Measurements from ENCODE around the gene NPNT. TPM values are rescaled to one million over a fixed set of nuclear protein-coding genes. Genes with fewer than 3 reads are reported as not detected.
A peak's percentile ranks its signal among the peaks of the same experiment; 100 is the strongest.

NPNT gene
- total and polyA plus RNA-seq, 9 donors, result 102 to 146 (median 116) TPM

DNA sequence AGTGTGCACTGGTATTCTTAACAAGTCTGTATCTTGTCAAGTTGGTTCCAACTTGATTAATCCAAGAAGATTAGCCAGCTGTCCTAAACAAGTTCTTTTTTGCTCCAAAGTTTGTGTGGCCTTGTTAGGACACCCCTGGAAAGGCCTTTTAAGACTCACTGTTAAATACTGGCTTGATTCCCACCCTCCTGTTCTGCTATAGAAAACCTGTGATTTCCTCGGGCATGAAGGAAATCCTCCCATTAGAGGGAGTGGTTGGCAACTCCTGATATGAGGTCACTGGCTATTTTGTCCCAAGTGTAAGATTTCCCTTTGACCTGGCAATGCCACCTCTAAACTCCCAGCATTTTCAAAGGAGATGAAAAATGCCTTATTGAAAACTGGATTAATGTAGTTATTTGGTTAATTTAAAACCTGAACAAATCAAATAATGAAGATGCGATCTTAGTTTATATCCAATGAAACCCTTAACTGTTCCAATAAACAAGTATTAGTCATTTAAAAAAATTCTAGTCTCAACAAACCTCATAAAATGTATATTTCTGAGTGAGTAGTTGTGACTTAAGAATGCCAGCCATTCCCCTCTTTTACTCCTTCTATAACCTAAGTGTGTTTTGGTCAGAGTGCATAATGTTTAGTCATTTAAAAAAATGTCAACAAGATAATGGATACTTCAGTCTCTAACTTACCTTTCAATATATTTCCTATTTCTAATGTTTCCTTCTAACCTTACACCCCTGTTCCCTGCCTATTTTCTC is 94.4 kb downstream of the NPNT start:
- H3K27ac ChIP-seq (ENCODE audit: low read length), result peak overlapping the region; percentile 86
- DNase-seq, result peak; percentile 55

DNA sequence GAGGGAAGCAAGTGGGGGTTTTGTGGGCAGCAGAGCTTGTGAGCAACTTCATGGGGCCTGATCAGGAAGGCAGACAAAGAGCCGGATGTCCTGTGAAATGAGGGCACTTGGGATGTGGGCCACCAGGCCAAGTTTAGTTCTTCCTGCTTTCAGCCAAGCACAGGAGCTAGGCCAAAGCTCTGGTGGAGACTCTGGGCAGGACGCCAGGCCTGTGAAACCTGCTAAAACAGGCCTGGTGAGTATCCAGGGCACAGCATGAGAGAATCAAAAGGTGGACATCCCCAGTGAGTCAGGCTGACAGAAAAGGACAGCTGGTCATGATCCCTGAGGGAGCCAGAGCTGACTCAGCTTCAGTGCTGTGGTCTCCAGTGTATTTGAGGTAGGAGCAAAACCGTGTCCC is 95.7 kb downstream of the NPNT start:
- H3K27ac ChIP-seq (ENCODE audit: low read length), result peak overlapping the region; percentile 86
- WGBS (ENCODE audit: insufficient coverage), result 53% methylated on average over 3 of the region's 3 CpGs
- no peak overlapping the region for H3K4me3 ChIP-seq (ENCODE audit: low read length)
- no peaks in the 10 kb centered on the region for H3K36me3 ChIP-seq (ENCODE audit: control insufficient read depth, insufficient read depth, low read length)
- DNase-seq, result peak; percentile 84
- H3K4me1 ChIP-seq (ENCODE audit: control insufficient read depth, insufficient read depth, low read length), result peaks cover 21% of the 10 kb centered on the region
- no peaks in the 10 kb centered on the region for H3K27me3 ChIP-seq (ENCODE audit: control insufficient read depth, insufficient read depth, low read length)
- H3K9me3 ChIP-seq (replicated peaks; ENCODE audit: control insufficient read depth, low read depth, low read length), result peaks cover 2% of the 10 kb centered on the region

More for the DNA sequence above, 94.4 kb downstream of the NPNT start:
- Histone ChIP-seq H3K4me3 (ENCODE audit: low read length) (no peak overlapping the region), H3K4me1 (ENCODE audit: control insufficient read depth, insufficient read depth, low read length) (peaks cover 21% of the 10 kb centered on the region), H3K27me3 (ENCODE audit: control insufficient read depth, insufficient read depth, low read length) (no peaks in the 10 kb centered on the region), H3K9me3 (replicated peaks; ENCODE audit: control insufficient read depth, low read depth, low read length) (peaks cover 5% of the 10 kb centered on the region), H3K36me3 (ENCODE audit: control insufficient read depth, insufficient read depth, low read length) (no peaks in the 10 kb centered on the region)
- WGBS (ENCODE audit: insufficient coverage), result no CpG with 5 or more reads among the region's 2 CpGs

DNA sequence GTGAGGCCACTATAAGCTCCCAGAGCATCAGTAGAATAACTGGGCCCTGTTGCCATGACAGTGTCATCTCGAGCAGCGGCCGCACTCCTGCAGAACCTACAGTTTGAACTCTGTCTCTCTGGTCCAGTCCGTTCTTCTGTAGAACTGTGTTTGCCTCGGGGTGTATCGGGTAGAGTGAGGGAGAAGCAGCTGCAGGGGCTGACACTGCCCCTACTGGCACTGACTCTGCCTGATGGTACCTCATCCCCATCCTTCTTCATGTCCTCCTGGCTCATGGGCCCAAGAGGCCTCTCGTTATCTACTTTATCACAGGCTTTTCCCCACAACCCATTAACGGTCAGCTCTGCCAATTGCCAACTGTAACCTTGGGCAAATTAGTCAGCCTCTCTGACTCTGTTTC is 96.5 kb downstream of the NPNT start:
- no peak overlapping the region for H3K4me3 ChIP-seq (ENCODE audit: low read length)
- H3K27ac ChIP-seq (ENCODE audit: low read length), result peak overlapping the region; percentile 86
- peaks cover 2% of the 10 kb centered on the region for H3K9me3 ChIP-seq (replicated peaks; ENCODE audit: control insufficient read depth, low read depth, low read length)
- peaks cover 21% of the 10 kb centered on the region for H3K4me1 ChIP-seq (ENCODE audit: control insufficient read depth, insufficient read depth, low read length)
- H3K36me3 ChIP-seq (ENCODE audit: control insufficient read depth, insufficient read depth, low read length), result no peaks in the 10 kb centered on the region
- 91% methylated on average over 8 of the region's 8 CpGs for WGBS (ENCODE audit: insufficient coverage)
- H3K27me3 ChIP-seq (ENCODE audit: control insufficient read depth, insufficient read depth, low read length), result no peaks in the 10 kb centered on the region
- DNase-seq, result no peak

DNA sequence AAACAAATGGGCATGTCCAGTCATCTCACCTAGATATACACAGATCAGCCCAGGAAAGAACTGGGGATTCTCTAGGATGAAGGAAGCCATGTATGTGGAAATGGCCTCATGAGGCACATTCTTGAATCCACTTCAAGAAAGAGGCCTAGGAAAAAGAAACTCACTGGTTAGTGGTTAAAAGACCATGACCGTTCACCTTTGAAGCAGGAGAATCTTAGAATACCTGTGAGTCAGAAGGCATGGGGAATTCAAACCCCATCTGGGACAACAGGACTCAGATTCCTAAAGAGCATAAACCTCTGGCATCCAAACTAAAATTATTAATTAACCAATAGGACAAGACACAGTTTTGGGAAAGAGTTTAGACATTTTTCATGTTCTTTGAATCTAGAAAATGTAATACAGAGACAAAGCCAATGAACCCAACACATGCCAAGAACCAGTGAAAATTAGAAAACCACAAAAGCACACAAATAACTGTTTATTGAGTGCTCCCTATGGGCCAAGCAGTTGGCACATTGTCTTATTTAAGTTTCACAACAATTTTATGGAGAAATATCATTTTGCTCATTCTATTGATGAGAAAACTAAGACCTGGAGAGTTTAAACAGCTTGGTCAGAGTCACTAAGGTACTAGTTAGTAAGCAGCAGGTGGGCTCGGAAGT is 97.5 kb downstream of the NPNT start:
- Histone ChIP-seq H3K4me1 (ENCODE audit: control insufficient read depth, insufficient read depth, low read length) (peaks cover 21% of the 10 kb centered on the region), H3K4me3 (ENCODE audit: low read length) (no peak overlapping the region), H3K27ac (ENCODE audit: low read length) (no peak overlapping the region), H3K36me3 (ENCODE audit: control insufficient read depth, insufficient read depth, low read length) (no peaks in the 10 kb centered on the region), H3K27me3 (ENCODE audit: control insufficient read depth, insufficient read depth, low read length) (no peaks in the 10 kb centered on the region), H3K9me3 (replicated peaks; ENCODE audit: control insufficient read depth, low read depth, low read length) (peaks cover 2% of the 10 kb centered on the region)
- no peak for DNase-seq
- 83% methylated on average over 1 of the region's 2 CpGs for WGBS (ENCODE audit: insufficient coverage)

DNA sequence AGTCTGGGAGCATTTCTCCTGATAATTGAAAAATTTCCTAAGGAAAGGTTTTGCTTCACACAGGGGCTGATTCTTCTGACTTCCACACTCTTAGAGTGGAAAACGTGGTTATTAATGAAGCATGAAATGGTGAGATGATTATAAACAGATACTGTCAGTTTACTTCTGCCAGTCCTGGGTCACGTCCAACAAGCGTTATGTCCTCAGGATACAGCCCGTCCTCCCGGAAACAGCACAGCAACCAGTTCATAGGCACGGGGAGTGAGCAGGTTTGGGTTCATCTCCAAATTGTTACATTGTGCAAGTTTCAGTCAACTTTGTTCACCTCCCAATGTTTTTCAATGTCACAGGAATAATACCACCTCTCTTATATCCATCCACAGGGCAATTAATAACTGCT is 98.8 kb downstream of the NPNT start:
- no peaks in the 10 kb centered on the region for H3K27me3 ChIP-seq (ENCODE audit: control insufficient read depth, insufficient read depth, low read length)
- no peaks in the 10 kb centered on the region for H3K36me3 ChIP-seq (ENCODE audit: control insufficient read depth, insufficient read depth, low read length)
- WGBS (ENCODE audit: insufficient coverage), result 50% methylated on average over 4 of the region's 6 CpGs
- no peak overlapping the region for H3K27ac ChIP-seq (ENCODE audit: low read length)
- peaks cover 21% of the 10 kb centered on the region for H3K4me1 ChIP-seq (ENCODE audit: control insufficient read depth, insufficient read depth, low read length)
- no peak for DNase-seq
- H3K9me3 ChIP-seq (replicated peaks; ENCODE audit: control insufficient read depth, low read depth, low read length), result no peaks in the 10 kb centered on the region
- no peak overlapping the region for H3K4me3 ChIP-seq (ENCODE audit: low read length)

DNA sequence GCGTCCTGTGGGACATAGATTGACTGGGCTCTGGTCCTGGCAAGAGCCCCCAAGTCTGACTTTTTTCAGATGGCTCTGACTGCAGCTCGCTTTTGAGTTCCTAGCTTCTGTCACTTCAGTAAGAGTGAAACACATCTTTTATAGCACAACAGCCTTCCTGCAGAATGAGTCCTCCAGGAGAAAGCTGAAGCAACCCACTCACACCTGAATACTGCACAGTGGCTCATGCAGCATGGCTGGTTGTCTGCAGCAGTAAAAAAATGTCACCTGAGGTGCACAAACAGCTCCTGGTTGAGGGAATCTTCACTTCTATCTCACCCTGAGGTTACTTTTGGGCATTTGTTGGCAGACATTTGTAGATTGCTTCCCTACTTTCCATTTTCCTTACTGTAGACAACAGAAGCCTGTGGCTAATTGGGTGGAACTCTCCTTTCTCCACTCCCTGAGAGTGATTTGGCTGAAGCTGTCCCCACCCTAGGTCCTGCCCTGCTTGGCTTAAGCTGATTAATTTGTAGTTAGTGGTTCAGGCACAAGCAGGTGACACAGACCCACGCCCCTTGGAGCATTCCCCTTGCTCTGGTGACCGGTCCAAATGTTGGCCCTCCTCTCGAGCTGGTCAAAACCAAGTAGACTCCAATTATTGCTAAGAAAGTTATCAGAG is 99.7 kb downstream of the NPNT start:
- WGBS (ENCODE audit: insufficient coverage), result 40% methylated on average over 1 of the region's 5 CpGs
- no peak overlapping the region for H3K27ac ChIP-seq (ENCODE audit: low read length)
- no peaks in the 10 kb centered on the region for H3K36me3 ChIP-seq (ENCODE audit: control insufficient read depth, insufficient read depth, low read length)
- H3K4me3 ChIP-seq (ENCODE audit: low read length), result no peak overlapping the region
- no peak for DNase-seq
- H3K9me3 ChIP-seq (replicated peaks; ENCODE audit: control insufficient read depth, low read depth, low read length), result no peaks in the 10 kb centered on the region
- H3K27me3 ChIP-seq (ENCODE audit: control insufficient read depth, insufficient read depth, low read length), result no peaks in the 10 kb centered on the region
- H3K4me1 ChIP-seq (ENCODE audit: control insufficient read depth, insufficient read depth, low read length), result peaks cover 18% of the 10 kb centered on the region

DNA sequence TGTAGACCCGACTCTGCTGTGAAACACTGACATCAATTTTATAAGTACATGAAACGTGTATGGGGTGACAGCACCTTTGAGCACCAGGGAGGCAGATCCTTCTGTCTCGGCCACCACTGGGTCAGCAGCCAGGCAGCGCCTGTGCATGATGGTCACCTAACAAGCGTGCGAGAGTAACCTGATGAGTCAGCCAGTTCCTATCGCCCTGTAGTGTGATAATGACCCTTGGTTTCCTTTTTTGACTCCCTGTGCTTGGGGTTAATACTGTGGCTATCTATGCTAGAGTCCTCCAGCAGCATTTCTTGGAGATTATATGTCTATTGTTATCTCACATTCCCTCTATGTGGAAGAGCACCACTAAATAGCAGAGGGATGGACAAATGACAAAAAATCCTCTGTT is 101.6 kb downstream of the NPNT start:
- Histone ChIP-seq H3K4me3 (ENCODE audit: low read length) (no peak overlapping the region), H3K36me3 (ENCODE audit: control insufficient read depth, insufficient read depth, low read length) (no peaks in the 10 kb centered on the region), H3K9me3 (replicated peaks; ENCODE audit: control insufficient read depth, low read depth, low read length) (no peaks in the 10 kb centered on the region), H3K27ac (ENCODE audit: low read length) (no peak overlapping the region), H3K4me1 (ENCODE audit: control insufficient read depth, insufficient read depth, low read length) (peaks cover under 1% of the 10 kb centered on the region), H3K27me3 (ENCODE audit: control insufficient read depth, insufficient read depth, low read length) (no peaks in the 10 kb centered on the region)
- 83% methylated on average over 6 of the region's 7 CpGs for whole genome bisulfite sequencing (ENCODE audit: insufficient coverage)
- DNase-seq, result no peak

DNA sequence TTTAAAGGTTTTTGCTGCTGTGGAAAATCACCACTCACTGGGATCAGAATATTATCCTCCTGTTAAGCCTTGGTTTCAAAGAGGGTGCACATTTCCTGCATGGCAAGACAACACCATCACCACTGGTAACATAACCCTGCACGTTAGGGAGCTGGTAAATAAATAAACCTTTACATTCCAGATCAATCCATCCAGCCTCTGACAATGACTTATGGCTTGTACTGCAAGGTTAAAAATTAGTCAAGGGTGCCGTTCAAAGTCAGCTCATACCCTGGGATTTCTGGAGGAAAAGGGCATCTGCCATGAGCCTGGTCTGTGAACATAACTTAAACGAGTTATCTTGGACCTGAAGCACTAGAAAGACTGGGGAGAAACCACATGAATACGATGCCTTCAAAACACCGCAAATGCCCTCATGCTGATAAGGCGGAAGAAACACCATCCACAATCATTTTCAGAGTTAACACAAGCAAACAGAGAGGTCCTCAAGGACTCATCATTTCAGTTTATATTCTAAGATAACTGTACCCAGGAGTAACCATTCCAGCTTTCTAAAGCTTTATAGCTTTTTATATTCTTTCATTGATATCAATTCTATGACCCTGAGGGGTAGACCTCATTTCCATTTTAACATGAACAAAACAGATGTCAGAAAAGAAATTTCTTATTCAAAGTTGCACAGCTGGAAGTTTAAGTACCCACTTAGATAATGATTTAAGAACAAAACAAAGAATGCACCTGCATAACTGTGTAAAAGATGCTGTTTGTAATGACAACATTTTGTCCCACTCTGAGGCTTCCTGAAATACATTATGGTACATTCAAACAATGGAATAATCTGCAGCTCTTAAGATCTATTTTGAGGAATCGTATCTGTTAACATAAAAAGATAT is 103.1 kb downstream of the NPNT start:
- Histone ChIP-seq H3K27ac (ENCODE audit: low read length) (no peak overlapping the region), H3K36me3 (ENCODE audit: control insufficient read depth, insufficient read depth, low read length) (no peaks in the 10 kb centered on the region), H3K9me3 (replicated peaks; ENCODE audit: control insufficient read depth, low read depth, low read length) (no peaks in the 10 kb centered on the region), H3K4me3 (ENCODE audit: low read length) (no peak overlapping the region), H3K4me1 (ENCODE audit: control insufficient read depth, insufficient read depth, low read length) (no peaks in the 10 kb centered on the region), H3K27me3 (ENCODE audit: control insufficient read depth, insufficient read depth, low read length) (no peaks in the 10 kb centered on the region)
- WGBS (ENCODE audit: insufficient coverage), result 59% methylated on average over 5 of the region's 7 CpGs
- DNase-seq, result no peak

DNA sequence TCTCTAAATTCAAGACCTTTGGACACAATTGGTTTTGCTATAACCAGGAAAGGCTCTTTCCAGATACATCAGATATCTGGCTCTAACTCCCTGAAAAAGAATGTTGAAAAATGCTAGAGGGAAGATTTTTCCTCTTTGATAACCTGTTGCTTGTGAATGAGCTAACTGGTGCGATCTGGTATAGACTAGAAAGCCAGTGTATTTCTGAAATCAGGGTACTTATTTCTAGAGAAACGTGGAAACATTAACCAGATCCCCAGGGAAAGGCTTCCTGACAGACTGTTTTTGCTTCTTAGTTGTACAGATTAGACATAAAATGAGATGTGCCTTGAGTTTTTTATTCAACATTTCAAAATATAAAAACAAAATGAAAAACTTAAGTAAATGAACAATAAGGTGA is 107.7 kb downstream of the NPNT start:
- no peaks in the 10 kb centered on the region for H3K4me1 ChIP-seq (ENCODE audit: control insufficient read depth, insufficient read depth, low read length)
- 86% methylated on average over 1 of the region's 2 CpGs for WGBS (ENCODE audit: insufficient coverage)
- no peaks in the 10 kb centered on the region for H3K36me3 ChIP-seq (ENCODE audit: control insufficient read depth, insufficient read depth, low read length)
- no peak for DNase-seq
- H3K27me3 ChIP-seq (ENCODE audit: control insufficient read depth, insufficient read depth, low read length), result no peaks in the 10 kb centered on the region
- no peaks in the 10 kb centered on the region for H3K9me3 ChIP-seq (replicated peaks; ENCODE audit: control insufficient read depth, low read depth, low read length)
- no peak overlapping the region for H3K27ac ChIP-seq (ENCODE audit: low read length)
- H3K4me3 ChIP-seq (ENCODE audit: low read length), result no peak overlapping the region
